HEK293 (cell line): Measurements from ENCODE around the gene ANKRD11.

Source experiments
- CTCF ChIA-PET: fragments of 350-600 bp; formaldehyde crosslinking; extraction: SDS; loops from one replicate; lab custom pipeline; 2021; ENCODE audit warnings: antibody characterized with exemption; lab: Yijun Ruan, JAX
- POLR2A ChIA-PET: fragments of 300-600 bp; formaldehyde crosslinking; extraction: SDS; loops from one replicate; lab custom pipeline; 2020; ENCODE audit warnings: antibody characterized with exemption, inconsistent platforms; lab: Yijun Ruan, JAX
- H3K27ac ChIP-seq: fragments of 200-500 bp; sonication (Bioruptor generic); 2 replicates; pipeline ENCODE4 v1.5.1; 2014; ENCODE audit warnings: low read depth, low read length, control low read depth, inconsistent platforms; ENCODE audit errors: extremely low read depth
- H3K36me3 ChIP-seq, 2 experiments: fragments of 200-500 bp in 1 of 2; sonication (Bioruptor generic) in 1 of 2; 1 replicate in 1 of 2; 2 replicates in 1 of 2; pipeline ENCODE4 v1.5.1; 2014 to 2017; ENCODE audit warnings: inconsistent platforms in 2 of 2, low read length in 2 of 2; ENCODE audit not compliant: control insufficient read depth in 2 of 2, insufficient read depth in 1 of 2
- H3K4me1 ChIP-seq: fragments of 200-500 bp; sonication (Bioruptor generic); 2 replicates; pipeline ENCODE4 v1.5.1; 2014; ENCODE audit warnings: mild to moderate bottlenecking, low read length, inconsistent platforms; ENCODE audit not compliant: control insufficient read depth, insufficient read depth
- H3K4me3 ChIP-seq: 2 replicates; pipeline ENCODE4 v1.5.1; 2011; ENCODE audit warnings: low read depth, mild to moderate bottlenecking, control low read depth, low read length, moderate library complexity
- H3K9me3 ChIP-seq: fragments of 200-500 bp; sonication (Bioruptor generic); 2 replicates; pipeline ENCODE4 v1.5.1; 2014; ENCODE audit warnings: low read depth, low read length, inconsistent platforms; ENCODE audit not compliant: control insufficient read depth, insufficient read depth
- KLF10 ChIP-seq: fragments of 450-650 bp; IDR thresholded peaks from 2 replicates; pipeline ENCODE4 v1.5.1; 2018; ENCODE audit warnings: missing biosample characterization, mild to moderate bottlenecking, missing genetic modification characterization
- MZF1 ChIP-seq: fragments of 450-650 bp; formaldehyde crosslinking; IDR thresholded peaks from 2 replicates; pipeline ENCODE4 v1.5.1; 2017; ENCODE audit warnings: missing biosample characterization, missing genetic modification characterization, borderline replicate concordance
- SCRT1 ChIP-seq: fragments of 450-650 bp; formaldehyde crosslinking; IDR thresholded peaks from 2 replicates; pipeline ENCODE4 v1.5.1; 2016; ENCODE audit warnings: missing biosample characterization, missing genetic modification characterization, borderline replicate concordance
- SP3 ChIP-seq: fragments of 450-650 bp; formaldehyde crosslinking; IDR thresholded peaks from 2 replicates; pipeline ENCODE4 v1.5.1; 2016; ENCODE audit warnings: missing biosample characterization, missing genetic modification characterization
- SP7 ChIP-seq: fragments of 450-650 bp; formaldehyde crosslinking; IDR thresholded peaks from 2 replicates; pipeline ENCODE4 v1.5.1; 2016; ENCODE audit warnings: missing biosample characterization, missing genetic modification characterization
- YY2 ChIP-seq: fragments of 450-650 bp; formaldehyde crosslinking; IDR thresholded peaks from 2 replicates; pipeline ENCODE4 v1.5.1; 2016; ENCODE audit warnings: missing biosample characterization, missing genetic modification characterization
- ZFP3 ChIP-seq: fragments of 450-650 bp; formaldehyde crosslinking; IDR thresholded peaks from 2 replicates; pipeline ENCODE4 v1.5.1; 2016; ENCODE audit warnings: low read depth, missing biosample characterization, missing genetic modification characterization
- ZFP69B ChIP-seq: fragments of 450-650 bp; formaldehyde crosslinking; IDR thresholded peaks from 2 replicates; pipeline ENCODE4 v1.5.1; 2016; ENCODE audit warnings: missing biosample characterization, missing genetic modification characterization
- ZNF146 ChIP-seq: fragments of 450-650 bp; formaldehyde crosslinking; IDR thresholded peaks from 2 replicates; pipeline ENCODE4 v1.5.1; 2016; ENCODE audit warnings: missing biosample characterization, missing genetic modification characterization
- ZNF223 ChIP-seq: fragments of 450-650 bp; formaldehyde crosslinking; IDR thresholded peaks from 2 replicates; pipeline ENCODE4 v1.5.1; 2016; ENCODE audit warnings: missing biosample characterization, missing genetic modification characterization
- ZNF311 ChIP-seq: fragments of 450-650 bp; formaldehyde crosslinking; IDR thresholded peaks from 2 replicates; pipeline ENCODE4 v1.5.1; 2017; ENCODE audit warnings: missing biosample characterization, missing genetic modification characterization, borderline replicate concordance
- ZNF433 ChIP-seq: fragments of 450-650 bp; formaldehyde crosslinking; IDR thresholded peaks from 2 replicates; pipeline ENCODE4 v1.5.1; 2016; ENCODE audit warnings: missing biosample characterization, missing genetic modification characterization, low read depth
- ZNF544 ChIP-seq: fragments of 450-650 bp; formaldehyde crosslinking; IDR thresholded peaks from 2 replicates; pipeline ENCODE4 v1.5.0; 2017; ENCODE audit warnings: missing biosample characterization, missing genetic modification characterization
- ZNF560 ChIP-seq: fragments of 450-650 bp; formaldehyde crosslinking; IDR thresholded peaks from 2 replicates; pipeline ENCODE4 v1.5.1; 2017; ENCODE audit warnings: missing biosample characterization, missing genetic modification characterization, borderline replicate concordance
- ZNF610 ChIP-seq: fragments of 450-650 bp; formaldehyde crosslinking; IDR thresholded peaks from 2 replicates; pipeline ENCODE4 v1.5.1; 2016; ENCODE audit warnings: missing biosample characterization, missing genetic modification characterization, borderline replicate concordance
- ZNF629 ChIP-seq: fragments of 450-650 bp; formaldehyde crosslinking; IDR thresholded peaks from 2 replicates; pipeline ENCODE4 v1.5.1; 2017; ENCODE audit warnings: missing biosample characterization, missing genetic modification characterization
- ZNF658 ChIP-seq: fragments of 450-650 bp; formaldehyde crosslinking; IDR thresholded peaks from 2 replicates; pipeline ENCODE4; 2016; ENCODE audit warnings: missing biosample characterization, missing genetic modification characterization
- ZNF660 ChIP-seq: fragments of 450-650 bp; IDR thresholded peaks from 2 replicates; pipeline ENCODE4 v1.5.1; 2018; ENCODE audit warnings: missing biosample characterization, mild to moderate bottlenecking, missing genetic modification characterization
- ZNF664 ChIP-seq: fragments of 450-650 bp; formaldehyde crosslinking; IDR thresholded peaks from 2 replicates; pipeline ENCODE4 v1.5.1; 2016; ENCODE audit warnings: missing biosample characterization, missing genetic modification characterization
- ZNF785 ChIP-seq: fragments of 450-650 bp; formaldehyde crosslinking; IDR thresholded peaks from 2 replicates; pipeline ENCODE4 v1.5.1; 2016; ENCODE audit warnings: missing biosample characterization, missing genetic modification characterization
- ZNF792 ChIP-seq: fragments of 450-650 bp; formaldehyde crosslinking; IDR thresholded peaks from 2 replicates; pipeline ENCODE4 v1.5.1; 2016; ENCODE audit warnings: missing biosample characterization, missing genetic modification characterization
- TF ChIP-seq, protein P1 (sequence below): fragments of 450-650 bp; formaldehyde crosslinking; IDR thresholded peaks from 2 replicates; pipeline ENCODE4 v1.5.0; 2017; ENCODE audit warnings: missing biosample characterization, missing genetic modification characterization, borderline replicate concordance
- TF ChIP-seq, protein P2 (sequence below): fragments of 450-650 bp; formaldehyde crosslinking; IDR thresholded peaks from 2 replicates; pipeline ENCODE4 v1.5.1; 2016; ENCODE audit warnings: missing biosample characterization, missing genetic modification characterization
- TF ChIP-seq, protein P3 (sequence below): fragments of 450-650 bp; formaldehyde crosslinking; IDR thresholded peaks from 2 replicates; pipeline ENCODE4 v1.5.1; 2016; ENCODE audit warnings: missing biosample characterization, missing genetic modification characterization

Gene ANKRD11

DNA sequence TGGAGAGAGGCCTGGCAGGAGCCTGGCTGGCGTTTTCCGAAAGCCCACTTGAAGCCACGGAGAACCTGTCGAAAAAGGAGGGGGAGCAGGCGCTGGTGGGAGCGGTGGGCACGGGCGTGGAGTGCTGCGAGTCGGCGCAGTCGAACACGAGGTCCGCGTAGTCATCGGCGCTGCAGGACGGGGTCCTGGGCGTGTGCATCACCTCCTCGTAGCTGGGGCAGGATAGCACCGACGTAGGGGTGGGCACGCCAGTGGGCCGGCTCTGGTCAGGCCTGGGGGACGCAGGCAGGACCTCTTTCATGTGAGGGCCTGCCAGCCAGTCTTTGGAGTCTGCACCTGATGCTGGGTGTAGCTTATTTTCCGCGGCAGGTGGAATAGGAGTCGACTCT lies 209.2 kb downstream of the ANKRD11 start:
- Histone ChIP-seq H3K4me3 (no peak overlapping the region), H3K36me3 (peaks cover 7 to 87% of the 10 kb centered on the region in 2 experiments; a peak in 2 of 3 replicates), H3K9me3 (no peaks in the 10 kb centered on the region), H3K4me1 (no peaks in the 10 kb centered on the region), H3K27ac (no peak overlapping the region)
- TF ChIP-seq SP7 (no peak), ZNF311 (no peak), SP3 (tag by site-specific recombination) (no peak), ZNF610 (no peak)
- POLR2A ChIA-PET = interaction anchor here (1.0 kb wide), 1 partner anchor 34 kb away, joined by 3 read pairs; no protein-coding TSS in a partner anchor
- CTCF ChIA-PET = interaction anchor here (0.6 to 1.0 kb wide), 2 partner anchors 8 to 23 kb away, joined by 3 read pairs; no protein-coding TSS in a partner anchor

DNA sequence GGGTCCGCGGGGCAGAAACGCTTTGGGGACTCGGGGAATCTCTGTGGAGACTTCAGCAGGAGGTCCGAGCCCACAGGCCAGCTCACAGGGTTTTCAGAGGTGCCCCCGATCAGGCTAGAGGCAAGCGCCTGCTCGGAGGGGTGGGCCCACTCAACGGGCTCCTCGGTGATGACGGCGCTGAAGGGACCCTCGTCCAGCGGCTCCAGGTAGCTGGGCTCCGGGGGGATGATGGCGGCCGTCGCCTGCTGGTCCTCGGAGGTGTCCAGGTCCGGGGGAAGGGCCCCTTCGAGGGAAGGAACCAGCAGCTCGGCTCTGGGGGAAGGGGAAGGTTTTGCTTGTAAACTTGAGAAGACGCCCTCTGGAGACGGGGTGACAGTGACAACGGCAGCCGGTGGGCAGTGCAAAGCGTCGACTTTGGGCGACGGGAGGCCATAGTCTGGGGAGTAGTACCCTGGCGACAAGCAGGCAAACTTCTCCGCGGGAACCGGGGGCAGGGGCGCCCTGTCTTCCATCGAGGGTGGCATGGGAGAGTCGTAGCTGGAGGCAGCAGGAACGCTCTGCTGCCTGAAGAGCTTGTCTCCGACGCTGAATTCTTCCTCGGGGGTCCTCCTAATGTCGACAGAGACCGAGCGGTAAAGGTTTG lies 209.7 kb downstream of the ANKRD11 start:
- ChIA-PET POLR2A (interaction anchor here (1.0 kb wide), 1 partner anchor 33 kb away, joined by 3 read pairs; no protein-coding TSS in a partner anchor), CTCF (interaction anchor here (1.0 kb wide), 1 partner anchor 8 kb away, joined by 3 read pairs; no protein-coding TSS in a partner anchor)
- H3K4me1 ChIP-seq = no peaks in the 10 kb centered on the region
- H3K4me3 ChIP-seq = no peak overlapping the region
- no peak for TF ChIP-seq ZNF433
- TF ChIP-seq SCRT1 (tag by site-specific recombination) = no peak
- TF ChIP-seq ZNF629 = no peak
- TF ChIP-seq ZFP69B (tag by site-specific recombination) = no peak
- no peak for TF ChIP-seq ZNF146 (tag by site-specific recombination)
- TF ChIP-seq ZFP3 (tag by site-specific recombination) = no peak
- no peak for TF ChIP-seq ZNF658 (tag by site-specific recombination)
- TF ChIP-seq ZNF544 (tag by site-specific recombination) = no peak
- TF ChIP-seq ZNF560 (tag by site-specific recombination) = no peak
- TF ChIP-seq, protein P1, sequence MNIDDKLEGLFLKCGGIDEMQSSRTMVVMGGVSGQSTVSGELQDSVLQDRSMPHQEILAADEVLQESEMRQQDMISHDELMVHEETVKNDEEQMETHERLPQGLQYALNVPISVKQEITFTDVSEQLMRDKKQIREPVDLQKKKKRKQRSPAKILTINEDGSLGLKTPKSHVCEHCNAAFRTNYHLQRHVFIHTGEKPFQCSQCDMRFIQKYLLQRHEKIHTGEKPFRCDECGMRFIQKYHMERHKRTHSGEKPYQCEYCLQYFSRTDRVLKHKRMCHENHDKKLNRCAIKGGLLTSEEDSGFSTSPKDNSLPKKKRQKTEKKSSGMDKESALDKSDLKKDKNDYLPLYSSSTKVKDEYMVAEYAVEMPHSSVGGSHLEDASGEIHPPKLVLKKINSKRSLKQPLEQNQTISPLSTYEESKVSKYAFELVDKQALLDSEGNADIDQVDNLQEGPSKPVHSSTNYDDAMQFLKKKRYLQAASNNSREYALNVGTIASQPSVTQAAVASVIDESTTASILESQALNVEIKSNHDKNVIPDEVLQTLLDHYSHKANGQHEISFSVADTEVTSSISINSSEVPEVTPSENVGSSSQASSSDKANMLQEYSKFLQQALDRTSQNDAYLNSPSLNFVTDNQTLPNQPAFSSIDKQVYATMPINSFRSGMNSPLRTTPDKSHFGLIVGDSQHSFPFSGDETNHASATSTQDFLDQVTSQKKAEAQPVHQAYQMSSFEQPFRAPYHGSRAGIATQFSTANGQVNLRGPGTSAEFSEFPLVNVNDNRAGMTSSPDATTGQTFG = no peak
- no peak overlapping the region for H3K27ac ChIP-seq
- H3K9me3 ChIP-seq = no peaks in the 10 kb centered on the region
- peaks cover 7 to 87% of the 10 kb centered on the region in 2 experiments; a peak in 2 of 3 replicates for H3K36me3 ChIP-seq

DNA sequence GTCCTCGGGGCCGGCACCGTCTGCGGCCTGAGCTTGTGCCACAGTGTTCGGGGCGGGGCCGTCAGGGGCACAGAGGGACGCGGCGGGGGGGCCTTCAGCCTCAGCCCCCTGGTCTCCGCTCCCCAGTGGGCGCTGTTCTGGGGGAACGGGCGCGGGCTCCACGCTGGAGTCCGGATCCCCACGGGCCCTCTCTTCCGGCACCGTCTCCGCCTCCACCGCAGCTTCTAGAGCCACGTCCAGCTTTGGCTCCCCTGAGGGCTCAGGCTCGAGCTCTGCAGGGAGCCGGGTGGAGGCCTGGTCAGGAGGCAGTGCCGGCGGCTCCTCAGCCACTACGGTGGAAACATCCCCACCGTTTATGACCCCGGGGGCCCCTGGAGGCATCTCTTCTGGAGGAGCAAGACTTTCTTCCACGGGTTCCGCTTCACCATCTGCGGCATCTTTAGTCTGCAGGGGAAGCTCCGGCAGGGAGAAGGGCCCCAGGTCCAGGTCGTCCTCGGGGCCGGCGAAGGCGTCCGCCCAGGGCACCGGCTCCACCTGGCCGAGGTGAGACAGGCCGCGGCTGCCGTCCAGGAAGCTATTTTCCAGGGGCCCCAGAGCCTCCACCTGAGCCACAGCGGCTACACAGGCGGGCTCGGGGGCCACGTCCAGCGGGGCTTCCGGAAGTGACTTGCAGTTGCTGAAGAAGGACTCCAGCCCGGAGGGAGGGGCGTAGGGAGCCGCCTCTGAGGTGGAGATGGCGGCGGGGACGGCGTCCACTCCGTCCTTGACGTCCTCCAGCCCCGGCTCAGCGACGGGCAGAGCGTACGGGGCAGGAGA lies 210.5 kb downstream of the ANKRD11 start:
- H3K36me3 ChIP-seq = peaks cover 7 to 87% of the 10 kb centered on the region in 2 experiments; a peak in 2 of 3 replicates
- no peaks in the 10 kb centered on the region for H3K4me1 ChIP-seq
- no peak overlapping the region for H3K4me3 ChIP-seq
- H3K9me3 ChIP-seq = no peaks in the 10 kb centered on the region
- POLR2A ChIA-PET = no interaction called here
- H3K27ac ChIP-seq = no peak overlapping the region
- CTCF ChIA-PET = no interaction called here
- no peak for TF ChIP-seq ZNF792
- no peak for TF ChIP-seq ZNF664 (tag by site-specific recombination)
- TF ChIP-seq ZNF223 (tag by site-specific recombination) = no peak
- TF ChIP-seq MZF1 = no peak
- no peak for TF ChIP-seq ZNF146 (tag by site-specific recombination)
- no peak for TF ChIP-seq YY2 (tag by site-specific recombination)
- TF ChIP-seq ZNF785 = no peak
- no peak for TF ChIP-seq SP7
- TF ChIP-seq ZNF660 = no peak
- TF ChIP-seq KLF10 = no peak
- TF ChIP-seq, protein P2, sequence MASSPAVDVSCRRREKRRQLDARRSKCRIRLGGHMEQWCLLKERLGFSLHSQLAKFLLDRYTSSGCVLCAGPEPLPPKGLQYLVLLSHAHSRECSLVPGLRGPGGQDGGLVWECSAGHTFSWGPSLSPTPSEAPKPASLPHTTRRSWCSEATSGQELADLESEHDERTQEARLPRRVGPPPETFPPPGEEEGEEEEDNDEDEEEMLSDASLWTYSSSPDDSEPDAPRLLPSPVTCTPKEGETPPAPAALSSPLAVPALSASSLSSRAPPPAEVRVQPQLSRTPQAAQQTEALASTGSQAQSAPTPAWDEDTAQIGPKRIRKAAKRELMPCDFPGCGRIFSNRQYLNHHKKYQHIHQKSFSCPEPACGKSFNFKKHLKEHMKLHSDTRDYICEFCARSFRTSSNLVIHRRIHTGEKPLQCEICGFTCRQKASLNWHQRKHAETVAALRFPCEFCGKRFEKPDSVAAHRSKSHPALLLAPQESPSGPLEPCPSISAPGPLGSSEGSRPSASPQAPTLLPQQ (tag by site-specific recombination) = no peak
- TF ChIP-seq, protein P3, sequence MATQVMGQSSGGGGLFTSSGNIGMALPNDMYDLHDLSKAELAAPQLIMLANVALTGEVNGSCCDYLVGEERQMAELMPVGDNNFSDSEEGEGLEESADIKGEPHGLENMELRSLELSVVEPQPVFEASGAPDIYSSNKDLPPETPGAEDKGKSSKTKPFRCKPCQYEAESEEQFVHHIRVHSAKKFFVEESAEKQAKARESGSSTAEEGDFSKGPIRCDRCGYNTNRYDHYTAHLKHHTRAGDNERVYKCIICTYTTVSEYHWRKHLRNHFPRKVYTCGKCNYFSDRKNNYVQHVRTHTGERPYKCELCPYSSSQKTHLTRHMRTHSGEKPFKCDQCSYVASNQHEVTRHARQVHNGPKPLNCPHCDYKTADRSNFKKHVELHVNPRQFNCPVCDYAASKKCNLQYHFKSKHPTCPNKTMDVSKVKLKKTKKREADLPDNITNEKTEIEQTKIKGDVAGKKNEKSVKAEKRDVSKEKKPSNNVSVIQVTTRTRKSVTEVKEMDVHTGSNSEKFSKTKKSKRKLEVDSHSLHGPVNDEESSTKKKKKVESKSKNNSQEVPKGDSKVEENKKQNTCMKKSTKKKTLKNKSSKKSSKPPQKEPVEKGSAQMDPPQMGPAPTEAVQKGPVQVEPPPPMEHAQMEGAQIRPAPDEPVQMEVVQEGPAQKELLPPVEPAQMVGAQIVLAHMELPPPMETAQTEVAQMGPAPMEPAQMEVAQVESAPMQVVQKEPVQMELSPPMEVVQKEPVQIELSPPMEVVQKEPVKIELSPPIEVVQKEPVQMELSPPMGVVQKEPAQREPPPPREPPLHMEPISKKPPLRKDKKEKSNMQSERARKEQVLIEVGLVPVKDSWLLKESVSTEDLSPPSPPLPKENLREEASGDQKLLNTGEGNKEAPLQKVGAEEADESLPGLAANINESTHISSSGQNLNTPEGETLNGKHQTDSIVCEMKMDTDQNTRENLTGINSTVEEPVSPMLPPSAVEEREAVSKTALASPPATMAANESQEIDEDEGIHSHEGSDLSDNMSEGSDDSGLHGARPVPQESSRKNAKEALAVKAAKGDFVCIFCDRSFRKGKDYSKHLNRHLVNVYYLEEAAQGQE = no peak
